Muscle of leg (tissue), 11 donors: ENCODE results near the gene SPEF2. TPM values are rescaled to one million over a fixed set of nuclear protein-coding genes. Genes with fewer than 3 reads are reported as not detected.

ENCODE experiments used
- DNase-seq: peaks from one replicate; pipeline ENCODE4 v3.0.0; 2013
- H3K27ac ChIP-seq: one replicate; pipeline ENCODE4 v1.5.1; 2013; ENCODE audit warnings: mild to moderate bottlenecking, low read length, control low read depth
- H3K27me3 ChIP-seq: one replicate; pipeline ENCODE4 v1.6.1; 2013; ENCODE audit warnings: low read length; ENCODE audit not compliant: control insufficient read depth, insufficient read depth
- H3K36me3 ChIP-seq: one replicate; pipeline ENCODE4 v1.6.1; 2013; ENCODE audit warnings: low read length; ENCODE audit not compliant: control insufficient read depth, insufficient read depth
- H3K4me1 ChIP-seq: one replicate; pipeline ENCODE4 v1.6.1; 2013; ENCODE audit warnings: low read length; ENCODE audit not compliant: control insufficient read depth, insufficient read depth
- H3K4me3 ChIP-seq: one replicate; pipeline ENCODE4 v1.5.1; 2013; ENCODE audit warnings: low read length, control low read depth
- H3K9me3 ChIP-seq: replicated peaks from 2 replicates; pipeline ENCODE4 v1.6.1; 2013; ENCODE audit warnings: low read depth, low read length; ENCODE audit not compliant: control insufficient read depth
- WGBS: methylation state at CpG from one replicate; pipeline ENCODE4 v1.1.5; 2013; ENCODE audit warnings: missing lambda C conversion rate; ENCODE audit not compliant: insufficient coverage; 5-methylcytosine and 5-hydroxymethylcytosine counted together
- polyA plus RNA-seq, 8 donors: library from polyadenylated mRNA; unstranded; fragments of 120-200 nt; gene quantifications; one replicate each; pipeline versions ENCODE4 v1.2.1 to v1.2.3, GENCODE V29; 2013; ENCODE audit warnings: inconsistent platforms in 1 of 8, low replicate concordance in 1 of 8; ENCODE audit not compliant: insufficient read length in 8 of 8, insufficient read depth in 1 of 8
- total RNA-seq: library from RNA; stranded (reverse); fragments of 120-200 nt; gene quantifications from one replicate; pipeline ENCODE4 v1.2.4, GENCODE V29; 2013

Gene SPEF2
- total and polyA plus RNA-seq, 9 donors: 5.1 to 10.3 (median 8.3) TPM

DNA sequence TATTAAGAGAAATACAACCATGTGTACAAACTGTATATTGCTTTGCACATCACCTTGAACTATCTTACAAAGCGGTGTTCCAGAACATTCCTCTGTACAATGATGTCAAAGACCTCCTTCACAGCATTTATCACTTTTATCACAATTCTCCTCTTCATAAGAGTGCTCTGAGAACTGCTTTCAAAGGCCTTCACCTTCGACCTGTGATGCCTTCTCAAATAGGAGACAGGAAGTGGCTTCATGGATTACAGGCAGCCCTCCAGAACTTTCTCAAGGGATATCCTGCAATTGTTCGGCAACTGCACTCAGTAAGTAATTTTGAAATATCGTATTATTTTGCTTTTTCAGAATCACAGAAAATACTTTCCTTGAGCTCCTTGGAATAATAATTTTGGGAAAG, 171.1 kb downstream of the SPEF2 start:
- Histone ChIP-seq H3K4me3 (no peak overlapping the region), H3K27me3 (no peaks in the 10 kb centered on the region), H3K36me3 (no peaks in the 10 kb centered on the region), H3K9me3 (no peaks in the 10 kb centered on the region), H3K27ac (no peak overlapping the region), H3K4me1 (no peaks in the 10 kb centered on the region)
- no peak for DNase-seq
- 100% methylated on average over 1 of the region's 4 CpGs for WGBS

DNA sequence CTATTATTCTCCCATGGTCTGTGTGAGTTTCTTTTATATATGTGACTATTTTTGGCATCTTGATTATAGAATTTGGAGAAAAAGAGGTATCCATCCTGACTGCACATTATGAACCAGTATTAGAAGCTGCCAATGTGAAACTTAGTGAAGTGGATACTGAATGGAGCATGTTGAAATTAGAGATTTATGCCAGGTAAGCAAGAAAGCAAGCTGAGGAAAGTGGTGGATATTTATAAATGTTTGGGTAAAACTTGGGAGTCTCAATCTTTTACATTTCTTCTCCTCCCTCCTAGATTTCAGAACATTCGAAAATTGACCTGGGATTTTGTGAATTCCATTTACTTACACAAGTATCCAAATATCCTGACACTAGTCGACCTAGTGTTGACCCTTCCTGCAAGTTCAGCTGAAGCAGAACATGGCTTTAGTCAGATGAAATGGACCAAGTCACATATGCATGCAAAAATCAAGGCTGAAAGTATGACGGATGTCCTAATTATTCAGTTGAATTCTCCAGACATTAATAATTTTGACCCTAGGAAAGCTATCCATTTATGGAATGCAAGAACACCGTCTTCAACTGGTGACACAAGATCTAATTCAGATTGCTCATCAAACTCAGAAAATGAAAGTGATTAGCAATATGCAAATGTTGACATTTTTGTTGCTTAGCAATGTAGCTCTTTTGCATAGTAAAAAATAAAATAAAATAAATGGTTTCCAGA, 172.2 kb downstream of the SPEF2 start:
- 83% methylated on average over 1 of the region's 4 CpGs for WGBS
- DNase-seq: no peak
- Histone ChIP-seq H3K4me3 (no peak overlapping the region), H3K9me3 (no peaks in the 10 kb centered on the region), H3K27me3 (no peaks in the 10 kb centered on the region), H3K4me1 (peaks cover 3% of the 10 kb centered on the region), H3K36me3 (no peaks in the 10 kb centered on the region), H3K27ac (no peak overlapping the region)

DNA sequence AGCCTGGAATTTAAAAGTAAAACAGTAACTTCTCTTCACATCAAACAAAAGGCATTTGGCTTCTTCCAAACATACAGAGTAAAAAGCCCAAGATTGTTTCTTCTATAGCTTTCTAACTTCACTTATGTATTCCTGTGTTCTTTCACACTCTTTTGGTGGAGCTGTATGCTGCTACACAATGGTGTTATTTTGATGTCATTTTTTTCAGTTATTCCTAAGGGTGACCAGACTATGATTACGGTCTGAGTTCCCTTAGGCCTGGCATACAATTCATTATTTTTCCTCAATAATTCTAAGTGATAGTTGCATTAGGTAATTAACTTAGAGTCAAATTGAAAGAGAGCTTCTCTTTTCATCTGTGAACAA, 172.8 kb downstream of the SPEF2 start:
- no peak for DNase-seq
- Histone ChIP-seq H3K36me3 (no peaks in the 10 kb centered on the region), H3K27ac (no peak overlapping the region), H3K4me3 (no peak overlapping the region), H3K9me3 (no peaks in the 10 kb centered on the region), H3K27me3 (no peaks in the 10 kb centered on the region), H3K4me1 (peaks cover 3% of the 10 kb centered on the region)
- WGBS: no CpG with 5 or more reads among the region's 1 CpG

DNA sequence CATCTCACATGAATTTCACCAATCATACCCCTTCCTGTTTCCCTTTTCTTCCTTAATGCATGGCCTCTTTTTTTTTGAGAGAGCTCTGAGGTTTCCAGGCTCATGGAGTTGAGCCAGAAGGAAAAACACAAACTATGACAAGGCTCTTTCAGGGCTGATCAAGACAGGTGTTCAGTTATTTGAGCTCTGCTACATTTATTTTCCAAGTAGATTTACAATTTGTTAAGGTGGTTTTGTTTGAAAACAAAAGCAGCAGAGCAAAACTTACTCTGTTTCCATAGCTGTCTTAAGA, 176.6 kb downstream of the SPEF2 start:
- Histone ChIP-seq H3K9me3 (no peaks in the 10 kb centered on the region), H3K27me3 (no peaks in the 10 kb centered on the region), H3K36me3 (no peaks in the 10 kb centered on the region), H3K4me1 (peaks cover 8% of the 10 kb centered on the region), H3K4me3 (no peak overlapping the region), H3K27ac (no peak overlapping the region)
- DNase-seq: no peak

DNA sequence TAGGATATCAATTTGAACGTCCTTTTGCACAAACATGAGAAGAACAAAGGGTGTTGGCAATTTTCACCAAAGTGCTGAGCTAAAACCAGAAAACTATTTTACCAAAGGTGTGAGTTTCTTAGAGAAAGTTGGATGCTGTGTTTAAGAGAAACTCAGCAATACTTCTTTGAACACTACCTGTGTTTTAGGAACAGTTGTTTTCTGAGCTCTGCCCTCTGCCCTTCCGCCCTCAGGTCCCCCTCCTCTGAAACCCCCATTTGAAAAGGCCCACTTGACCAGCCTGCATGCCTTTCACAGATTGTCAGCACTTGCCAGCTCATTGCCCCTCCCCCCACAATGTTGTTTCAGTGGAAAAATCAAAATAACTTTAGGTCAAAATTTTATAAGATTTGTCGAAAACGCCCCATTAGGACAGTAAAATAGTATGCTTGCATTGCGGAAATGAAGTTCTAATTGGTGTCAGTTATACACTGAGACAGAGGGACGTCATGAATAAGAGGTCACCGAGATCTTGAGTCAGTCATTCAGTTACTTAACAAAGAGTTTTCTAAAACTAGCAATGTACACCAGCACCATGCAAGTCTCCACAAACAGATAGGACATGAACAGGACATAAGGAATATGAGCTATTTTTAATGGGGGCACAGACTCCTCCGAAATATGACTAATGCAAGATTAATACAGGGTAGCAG, 177.2 kb downstream of the SPEF2 start:
- H3K36me3 ChIP-seq: no peaks in the 10 kb centered on the region

DNA sequence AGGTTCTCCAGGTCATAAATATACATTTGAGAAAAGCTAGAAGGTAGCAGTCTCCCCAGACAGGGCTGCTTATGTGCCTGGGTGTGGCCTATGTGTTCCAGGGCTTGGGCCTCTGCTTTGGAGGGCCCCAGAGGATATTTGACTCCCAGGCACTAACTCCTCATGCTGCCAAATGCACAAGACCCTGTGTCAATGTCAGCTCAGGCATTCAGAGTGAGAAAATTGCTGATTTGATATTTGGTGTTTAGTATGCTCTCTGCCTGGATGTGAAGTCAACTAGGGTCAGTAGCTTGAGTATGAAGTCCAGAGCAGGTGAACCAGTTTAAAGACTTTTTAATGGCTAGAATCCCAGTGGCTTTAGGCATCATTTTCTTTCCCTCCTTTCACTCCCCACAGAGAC, 181.5 kb downstream of the SPEF2 start:
- no peak overlapping the region for H3K4me3 ChIP-seq
- H3K27ac ChIP-seq: no peak overlapping the region
- no peaks in the 10 kb centered on the region for H3K9me3 ChIP-seq
- no peaks in the 10 kb centered on the region for H3K36me3 ChIP-seq
- peak; percentile 32 for DNase-seq
- peaks cover 19% of the 10 kb centered on the region for H3K4me1 ChIP-seq
- no peaks in the 10 kb centered on the region for H3K27me3 ChIP-seq

More for the DNA sequence above, 177.2 kb downstream of the SPEF2 start:
- no peak overlapping the region for H3K4me3 ChIP-seq
- H3K27me3 ChIP-seq: no peaks in the 10 kb centered on the region
- H3K9me3 ChIP-seq: no peaks in the 10 kb centered on the region
- 77% methylated on average over 3 of the region's 8 CpGs for WGBS
- DNase-seq: no peak
- H3K4me1 ChIP-seq: peaks cover 8% of the 10 kb centered on the region
- no peak overlapping the region for H3K27ac ChIP-seq

DNA sequence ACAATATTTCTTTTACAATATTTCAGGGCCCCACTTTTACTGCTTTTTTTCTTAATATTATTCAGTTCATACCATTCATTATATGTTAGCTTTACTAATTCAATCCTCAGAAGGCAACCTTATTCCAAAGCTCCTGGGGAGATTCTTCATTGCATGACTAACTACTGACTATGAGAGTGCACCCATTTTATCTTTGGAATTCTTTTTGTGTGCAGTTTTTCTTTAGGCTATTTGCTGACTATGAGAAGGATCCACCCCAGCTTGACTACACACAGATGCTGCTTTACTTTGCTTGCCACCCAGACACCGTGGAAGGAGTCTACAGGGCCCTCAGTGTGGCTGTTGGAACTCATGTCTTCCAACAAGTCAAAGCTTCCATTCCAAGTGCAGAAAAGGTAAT, 182.1 kb downstream of the SPEF2 start:
- 60% methylated on average over 1 of the region's 1 CpG for WGBS
- Histone ChIP-seq H3K4me1 (peaks cover 18% of the 10 kb centered on the region), H3K4me3 (no peak overlapping the region), H3K9me3 (no peaks in the 10 kb centered on the region), H3K27me3 (no peaks in the 10 kb centered on the region), H3K36me3 (no peaks in the 10 kb centered on the region), H3K27ac (no peak overlapping the region)
- DNase-seq: no peak

DNA sequence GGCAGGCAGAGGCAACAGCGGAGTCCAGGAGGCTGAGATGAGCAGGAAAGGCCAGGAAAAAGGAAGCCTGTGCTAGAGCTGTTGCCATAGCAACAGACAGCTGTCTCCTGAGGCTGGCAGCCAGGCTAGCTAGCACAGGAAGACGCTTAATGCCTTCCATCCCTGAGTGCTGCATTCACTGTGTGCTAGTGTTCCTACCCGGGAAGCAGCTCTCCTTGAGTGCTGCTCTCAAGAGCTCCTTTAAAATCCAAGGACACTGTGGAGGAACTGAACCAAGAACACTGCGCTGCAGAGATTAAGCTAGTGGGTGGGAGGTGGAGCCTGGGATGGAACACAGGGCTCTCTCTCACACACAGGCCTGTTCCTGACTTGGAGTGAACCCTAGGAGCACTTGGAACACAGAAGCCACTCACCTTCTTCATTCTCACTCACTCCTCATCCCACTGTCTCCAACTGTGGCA, 185.6 kb downstream of the SPEF2 start:
- peaks cover 11% of the 10 kb centered on the region for H3K4me1 ChIP-seq
- no peak overlapping the region for H3K4me3 ChIP-seq
- no peaks in the 10 kb centered on the region for H3K36me3 ChIP-seq
- DNase-seq: peak; percentile 95
- H3K27me3 ChIP-seq: no peaks in the 10 kb centered on the region
- no peak overlapping the region for H3K27ac ChIP-seq
- H3K9me3 ChIP-seq: no peaks in the 10 kb centered on the region
- WGBS: 9% methylated on average over 2 of the region's 4 CpGs

DNA sequence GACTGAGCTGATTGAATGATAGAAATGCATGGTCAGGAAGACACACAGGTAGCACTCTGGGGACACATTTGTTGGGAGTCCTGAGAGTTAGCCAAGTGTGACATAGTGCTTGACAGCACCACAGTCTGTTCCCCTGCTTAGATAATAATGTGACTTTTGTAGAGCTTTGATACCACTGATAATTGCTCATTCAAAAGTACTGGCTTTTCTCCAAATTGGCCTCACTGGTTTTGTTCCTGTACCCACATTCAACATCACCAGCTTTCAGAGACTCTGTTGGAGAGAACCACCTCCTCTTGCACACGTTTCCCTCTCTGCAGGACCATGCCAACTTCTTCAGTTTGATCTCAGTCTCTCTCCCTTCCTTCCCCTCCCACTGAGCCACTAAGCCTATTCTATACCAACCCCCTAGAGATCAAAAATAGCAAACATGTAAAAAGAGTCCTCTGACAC, 186.6 kb downstream of the SPEF2 start:
- WGBS: no CpG with 5 or more reads among the region's 1 CpG
- no peak for DNase-seq

DNA sequence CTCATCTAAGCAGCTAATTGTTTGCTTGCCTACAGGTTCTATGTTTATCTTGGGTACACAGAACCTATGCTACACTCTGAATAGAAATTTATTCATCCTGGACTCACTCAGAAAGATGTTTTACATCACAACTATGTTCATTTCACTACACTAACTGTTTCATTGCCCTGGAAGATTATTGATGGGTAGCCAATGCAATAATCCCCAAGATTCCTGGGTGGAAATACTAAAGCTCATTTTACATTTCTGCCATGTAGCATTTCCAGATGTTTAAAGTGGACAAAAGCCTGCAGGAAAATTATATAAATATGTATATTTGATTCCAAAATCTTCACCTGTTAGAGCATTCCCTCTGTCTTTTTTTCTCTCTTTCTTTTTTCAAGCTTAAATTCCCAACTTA, 187.2 kb downstream of the SPEF2 start:
- no peak overlapping the region for H3K27ac ChIP-seq
- DNase-seq: peak; percentile 74
- H3K27me3 ChIP-seq: no peaks in the 10 kb centered on the region
- H3K9me3 ChIP-seq: no peaks in the 10 kb centered on the region
- no peaks in the 10 kb centered on the region for H3K36me3 ChIP-seq
- no peak overlapping the region for H3K4me3 ChIP-seq
- H3K4me1 ChIP-seq: peaks cover 11% of the 10 kb centered on the region

More for the DNA sequence above, 186.6 kb downstream of the SPEF2 start:
- H3K27me3 ChIP-seq: no peaks in the 10 kb centered on the region
- no peaks in the 10 kb centered on the region for H3K36me3 ChIP-seq
- H3K4me1 ChIP-seq: peaks cover 11% of the 10 kb centered on the region
- H3K27ac ChIP-seq: no peak overlapping the region
- no peak overlapping the region for H3K4me3 ChIP-seq
- no peaks in the 10 kb centered on the region for H3K9me3 ChIP-seq

DNA sequence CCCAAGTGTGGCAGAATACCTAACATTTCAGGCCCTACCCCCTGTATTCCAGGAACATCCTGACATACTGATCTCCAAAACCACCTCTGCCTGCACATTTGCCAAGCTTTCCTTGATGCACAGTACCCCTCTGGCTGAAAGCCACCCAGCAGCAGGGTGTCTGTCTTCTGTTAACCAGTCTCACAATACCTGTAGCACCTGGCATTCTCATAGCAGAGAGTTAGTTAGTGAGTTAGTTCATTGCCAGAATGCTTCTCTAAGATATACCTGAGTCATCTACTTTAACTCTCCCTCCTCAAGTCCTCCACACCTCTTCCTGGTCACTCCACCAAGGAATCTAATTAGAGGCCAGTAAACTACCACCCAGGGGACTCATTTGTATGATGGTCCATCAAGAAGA, 192.9 kb downstream of the SPEF2 start:
- H3K36me3 ChIP-seq: no peaks in the 10 kb centered on the region
- DNase-seq: no peak
- no peak overlapping the region for H3K4me3 ChIP-seq
- no peaks in the 10 kb centered on the region for H3K27me3 ChIP-seq
- no peaks in the 10 kb centered on the region for H3K4me1 ChIP-seq
- no peak overlapping the region for H3K27ac ChIP-seq
- no peaks in the 10 kb centered on the region for H3K9me3 ChIP-seq
